OCI-LY7 (cell line): ENCODE measurements around the gene RAD51B. TPM values are rescaled to one million over a fixed set of nuclear protein-coding genes. Genes with fewer than 3 reads are reported as not detected.
"Not testable (repeated sequence)": the region's sequence is repeated elsewhere in the genome, so short reads cannot be mapped to it uniquely, and the experiment has no call there.

Experiments
- BruUV-seq: library from RNA; stranded (reverse); fragments of 400-500 nt; replicated peaks from 2 replicates; lab custom pipeline; 2021; lab: Mats Ljungman, UMichigan
- CTCF ChIA-PET: fragments of 300-600 bp; sonication (Branson Sonifier 250); formaldehyde crosslinking; loops from one replicate; lab custom pipeline; 2022; ENCODE audit warnings: antibody characterized with exemption; ENCODE audit not compliant: unreplicated experiment; lab: Charles Lee
- POLR2A ChIA-PET: fragments of 300-600 bp; sonication (Branson Sonifier 250); formaldehyde crosslinking; loops from one replicate; lab custom pipeline; 2022; ENCODE audit warnings: antibody characterized with exemption; lab: Charles Lee
- DNase-seq: peaks from one replicate; pipeline ENCODE4 v3.0.0-alpha.2; 2015; ENCODE audit warnings: low spot score
- H2AFZ ChIP-seq: fragments of 200-600 bp; sonication (generic), shearing (Covaris generic); 2 replicates; pipeline ENCODE4 v1.6.1; 2014; ENCODE audit warnings: mild to moderate bottlenecking, antibody characterized with exemption, low read length, moderate library complexity
- H3K27ac ChIP-seq: fragments of 200-600 bp; sonication (generic); 2 replicates; pipeline ENCODE4 v1.5.1; 2014; ENCODE audit warnings: mixed run types, low read depth, mild to moderate bottlenecking, moderate library complexity, low read length, inconsistent platforms; ENCODE audit not compliant: poor library complexity, severe bottlenecking
- H3K36me3 ChIP-seq: fragments of 200-600 bp; sonication (generic); 2 replicates; pipeline ENCODE4 v1.6.1; 2014; ENCODE audit warnings: mild to moderate bottlenecking, antibody characterized with exemption, low read length, moderate library complexity, mixed read lengths; ENCODE audit not compliant: insufficient read depth
- H3K4me1 ChIP-seq: fragments of 200-600 bp; sonication (generic); 2 replicates; pipeline ENCODE4 v1.5.1; 2014; ENCODE audit warnings: mild to moderate bottlenecking, low read length; ENCODE audit not compliant: insufficient read depth, poor library complexity, severe bottlenecking
- H3K4me2 ChIP-seq: fragments of 200-600 bp; sonication (generic); 2 replicates; pipeline ENCODE4 v1.6.1; 2014; ENCODE audit warnings: mild to moderate bottlenecking, low read length
- H3K4me3 ChIP-seq: fragments of 200-600 bp; sonication (generic); 2 replicates; pipeline ENCODE4 v1.5.1; 2014; ENCODE audit warnings: mild to moderate bottlenecking, low read depth, low read length; ENCODE audit not compliant: poor library complexity, severe bottlenecking
- H3K79me2 ChIP-seq: fragments of 200-600 bp; sonication (generic); 2 replicates; pipeline ENCODE4 v1.6.1; 2016; ENCODE audit warnings: low read depth, mild to moderate bottlenecking, low read length, moderate library complexity, mixed read lengths; ENCODE audit not compliant: insufficient read depth
- H3K9me2 ChIP-seq: fragments of 200-600 bp; sonication (generic); 2 replicates; pipeline ENCODE4 v1.6.1; 2016; ENCODE audit warnings: mild to moderate bottlenecking, low read length, mixed read lengths; ENCODE audit not compliant: insufficient read depth
- H3K9me3 ChIP-seq: fragments of 200-600 bp; sonication (generic); 2 replicates; pipeline ENCODE4 v1.6.1; 2014; ENCODE audit warnings: mild to moderate bottlenecking, mixed run types, low read length, mixed read lengths
- H4K20me1 ChIP-seq: fragments of 200-600 bp; sonication (generic); 2 replicates; pipeline ENCODE4 v1.6.1; 2014; ENCODE audit warnings: mild to moderate bottlenecking, antibody characterized with exemption, low read length, moderate library complexity, mixed read lengths; ENCODE audit not compliant: insufficient read depth
- EZH2phosphoT487 ChIP-seq: fragments of 200-600 bp; sonication (generic); IDR thresholded peaks from 2 replicates; pipeline ENCODE4 v1.6.1; 2018; ENCODE audit warnings: low read depth, borderline replicate concordance, mild to moderate bottlenecking, mixed run types, antibody characterized with exemption, low read length, moderate library complexity, mixed read lengths
- intact Hi-C: fragments of 100-400 bp; cut with micrococcal nuclease; formaldehyde crosslinking; loops from one replicate; pipeline ENCODE4 v1.10.0; 2022; ENCODE audit not compliant: unreplicated experiment
- total RNA-seq, 2 experiments: library from RNA; depleted of rRNA in 1 of 2; stranded (reverse); fragments of >200 nt in 1 of 2; shearing (Covaris generic) in 1 of 2; gene quantifications; 2 replicates each; pipeline ENCODE4 v1.2.3, GENCODE V29; 2014 to 2022
- TF ChIP-seq, protein P1 (sequence below): fragments of 200-600 bp; sonication (generic); conservative IDR thresholded peaks from 2 replicates; pipeline ENCODE4 v1.5.1; 2014; ENCODE audit warnings: mild to moderate bottlenecking, antibody characterized with exemption, low read length, moderate library complexity, mixed read lengths

RAD51B gene
- total RNA-seq, 2 experiments from 2014 or later, result 41.4 to 89.9 TPM

- intact Hi-C loops, result no loop called here
- TF ChIP-seq EZH2phosphoT487, result no peak
- TF ChIP-seq, protein P1, sequence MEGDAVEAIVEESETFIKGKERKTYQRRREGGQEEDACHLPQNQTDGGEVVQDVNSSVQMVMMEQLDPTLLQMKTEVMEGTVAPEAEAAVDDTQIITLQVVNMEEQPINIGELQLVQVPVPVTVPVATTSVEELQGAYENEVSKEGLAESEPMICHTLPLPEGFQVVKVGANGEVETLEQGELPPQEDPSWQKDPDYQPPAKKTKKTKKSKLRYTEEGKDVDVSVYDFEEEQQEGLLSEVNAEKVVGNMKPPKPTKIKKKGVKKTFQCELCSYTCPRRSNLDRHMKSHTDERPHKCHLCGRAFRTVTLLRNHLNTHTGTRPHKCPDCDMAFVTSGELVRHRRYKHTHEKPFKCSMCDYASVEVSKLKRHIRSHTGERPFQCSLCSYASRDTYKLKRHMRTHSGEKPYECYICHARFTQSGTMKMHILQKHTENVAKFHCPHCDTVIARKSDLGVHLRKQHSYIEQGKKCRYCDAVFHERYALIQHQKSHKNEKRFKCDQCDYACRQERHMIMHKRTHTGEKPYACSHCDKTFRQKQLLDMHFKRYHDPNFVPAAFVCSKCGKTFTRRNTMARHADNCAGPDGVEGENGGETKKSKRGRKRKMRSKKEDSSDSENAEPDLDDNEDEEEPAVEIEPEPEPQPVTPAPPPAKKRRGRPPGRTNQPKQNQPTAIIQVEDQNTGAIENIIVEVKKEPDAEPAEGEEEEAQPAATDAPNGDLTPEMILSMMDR, result no peak
- CTCF ChIA-PET, result no interaction called here
- no peak for DNase-seq
- POLR2A ChIA-PET, result no interaction called here
- Histone ChIP-seq H3K9me2 (no peaks in the 10 kb centered on the region), H3K4me2 (no peak overlapping the region), H4K20me1 (no peaks in the 10 kb centered on the region), H3K4me3 (no peak overlapping the region), H3K9me3 (no peaks in the 10 kb centered on the region), H3K79me2 (no peaks in the 10 kb centered on the region), H3K27ac (no peak overlapping the region), H2AFZ (no peak overlapping the region), H3K36me3 (no peaks in the 10 kb centered on the region), H3K4me1 (no peaks in the 10 kb centered on the region)
- BruUV-seq, result no TSS peak
Measured at GRCh38 chr14:68181519-68182326, 362.1 kb downstream of the RAD51B start.

- H3K4me1 ChIP-seq, result no peaks in the 10 kb centered on the region
- CTCF ChIA-PET, result no interaction called here
- intact Hi-C loops, result no loop called here
- DNase-seq, result no peak
- H3K27ac ChIP-seq, result no peak overlapping the region
- POLR2A ChIA-PET, result no interaction called here
- H3K9me3 ChIP-seq, result no peaks in the 10 kb centered on the region
- H3K9me2 ChIP-seq, result no peaks in the 10 kb centered on the region
- H3K4me2 ChIP-seq, result no peak overlapping the region
- H4K20me1 ChIP-seq, result no peaks in the 10 kb centered on the region
- no TSS peak for BruUV-seq
- no peaks in the 10 kb centered on the region for H3K36me3 ChIP-seq
- no peaks in the 10 kb centered on the region for H3K79me2 ChIP-seq
- H2AFZ ChIP-seq, result no peak overlapping the region
- H3K4me3 ChIP-seq, result no peak overlapping the region
- no peak for TF ChIP-seq EZH2phosphoT487
- TF ChIP-seq, protein P1, result no peak
Measured at GRCh38 chr14:68182492-68182891, 362.9 kb downstream of the RAD51B start.

DNA sequence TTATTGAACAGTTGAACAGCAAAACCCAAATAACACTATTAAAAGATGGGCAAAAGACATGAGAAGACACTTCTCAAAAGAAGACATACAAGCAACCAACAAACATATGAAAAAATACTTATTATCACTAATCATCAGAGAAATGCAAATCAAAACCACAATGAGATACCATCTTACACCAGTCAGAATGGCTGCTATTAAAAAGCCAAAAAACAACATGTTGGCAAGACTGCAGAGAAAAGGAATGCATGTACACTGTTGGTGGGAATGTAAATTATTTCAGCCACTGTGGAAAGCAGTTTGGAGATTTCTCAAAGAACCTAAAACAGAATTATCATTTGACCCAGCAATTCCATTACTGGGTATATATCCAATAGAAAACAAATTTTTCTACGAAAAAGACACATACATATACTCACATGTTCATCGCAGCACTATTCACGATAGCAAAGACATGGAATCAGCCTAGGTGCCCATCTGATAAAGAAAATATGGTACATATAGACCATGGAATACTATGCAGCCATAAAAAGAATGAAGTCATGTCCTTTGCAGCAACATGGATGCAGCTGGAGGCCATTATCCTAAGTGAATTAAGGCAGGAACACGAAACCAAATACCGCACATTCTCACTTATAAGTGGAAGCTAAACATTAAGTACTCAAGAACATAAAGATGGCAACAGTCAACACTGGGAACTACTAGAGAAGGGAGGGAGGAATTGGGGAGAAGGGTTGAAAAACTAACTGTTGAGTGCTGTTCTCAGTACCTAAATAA, 367.1 kb downstream of the RAD51B start:
- H3K27ac ChIP-seq, H3K79me2 ChIP-seq, POLR2A ChIA-PET, H3K9me2 ChIP-seq, intact Hi-C loops, H3K4me2 ChIP-seq, CTCF ChIA-PET, H3K9me3 ChIP-seq, H3K4me3 ChIP-seq, H3K4me1 ChIP-seq, H4K20me1 ChIP-seq, H2AFZ ChIP-seq, H3K36me3 ChIP-seq, DNase-seq, BruUV-seq: not testable (repeated sequence)
